Fibroblast of lung (primary cell): ENCODE measurements around the gene KLHL3. TPM values are rescaled to one million over a fixed set of nuclear protein-coding genes. Genes with fewer than 3 reads are reported as not detected.

Experiments
- DNase-seq, 2 donors: peaks; one replicate each; pipeline versions ENCODE4 v3.0.0 to v3.0.0-alpha.2; 2010; ENCODE audit warnings: low read depth in 2 of 2
- H2AFZ ChIP-seq: 2 replicates; pipeline ENCODE4 v1.5.1; 2012; ENCODE audit warnings: low read length, control low read depth, inconsistent platforms
- H3K27ac ChIP-seq: 2 replicates; pipeline ENCODE4 v1.5.1; 2011; ENCODE audit warnings: low read length, control low read depth; ENCODE audit not compliant: insufficient read depth
- H3K27me3 ChIP-seq: 2 replicates; pipeline ENCODE4 v1.5.1; 2011; ENCODE audit warnings: mild to moderate bottlenecking, low read length; ENCODE audit not compliant: control insufficient read depth, insufficient read depth
- H3K36me3 ChIP-seq: 2 replicates; pipeline ENCODE4 v1.5.1; 2011; ENCODE audit warnings: low read length; ENCODE audit not compliant: control insufficient read depth, insufficient read depth
- H3K4me1 ChIP-seq: 2 replicates; pipeline ENCODE4 v1.5.1; 2011; ENCODE audit warnings: low read length; ENCODE audit not compliant: control insufficient read depth, insufficient read depth; ENCODE audit errors: extremely low read depth
- H3K4me2 ChIP-seq: 2 replicates; pipeline ENCODE4 v1.5.1; 2011; ENCODE audit warnings: low read length, control low read depth; ENCODE audit not compliant: insufficient read depth; ENCODE audit errors: extremely low read depth
- H3K4me3 ChIP-seq, 4 experiments: fragments of 200-600 bp in 1 of 4; sonication (generic) in 1 of 4; replicated peaks in 1 of 4; 2 replicates each; pipeline ENCODE4 v1.5.1; 2011 to 2016; ENCODE audit warnings: low read length in 4 of 4, low read depth in 3 of 4, mild to moderate bottlenecking in 3 of 4, control low read depth in 2 of 4, inconsistent platforms in 1 of 4, mixed read lengths in 1 of 4; ENCODE audit not compliant: insufficient read depth in 1 of 4; ENCODE audit errors: control extremely low read depth in 1 of 4
- H3K79me2 ChIP-seq: 2 replicates; pipeline ENCODE4 v1.5.1; 2012; ENCODE audit warnings: mild to moderate bottlenecking, low read length, inconsistent platforms; ENCODE audit not compliant: control insufficient read depth, insufficient read depth
- H3K9ac ChIP-seq: 2 replicates; pipeline ENCODE4 v1.5.1; 2011; ENCODE audit warnings: mild to moderate bottlenecking, low read length, control low read depth; ENCODE audit not compliant: insufficient read depth
- H3K9me3 ChIP-seq: 2 replicates; pipeline ENCODE4 v1.5.1; 2012; ENCODE audit warnings: low read depth, low read length; ENCODE audit not compliant: control insufficient read depth, insufficient read depth
- H4K20me1 ChIP-seq: 2 replicates; pipeline ENCODE4 v1.5.1; 2011; ENCODE audit warnings: low read length; ENCODE audit not compliant: control insufficient read depth, insufficient read depth; ENCODE audit errors: extremely low read depth
- CTCF ChIP-seq, 2 donors: IDR thresholded peaks in 1 of 2; conservative IDR thresholded peaks in 1 of 2; 1 replicate in 1 of 2; 2 replicates in 1 of 2; pipeline ENCODE4 v1.5.1; 2011 to 2012; ENCODE audit warnings: low read length in 2 of 2, control low read depth in 1 of 2, inconsistent platforms in 1 of 2, low read depth in 1 of 2, mild to moderate bottlenecking in 1 of 2
- EZH2 ChIP-seq: IDR thresholded peaks from 2 replicates; pipeline ENCODE4 v1.5.1; 2012; ENCODE audit warnings: low read length, control low read depth, mild to moderate bottlenecking; ENCODE audit errors: missing control alignments
- polyA plus RNA-seq, 2 donors: library from polyadenylated mRNA; depleted of rRNA in 1 of 2; stranded (reverse) in 1 of 2; unstranded in 1 of 2; fragments of >200 nt; gene quantifications; 2 replicates each; pipeline ENCODE4 v1.2.1, GENCODE V29; 2011 to 2012; ENCODE audit warnings: missing spikeins in 1 of 2
- total RNA-seq: library from RNA; depleted of rRNA; stranded (reverse); fragments of >200 nt; gene quantifications from 2 replicates; pipeline ENCODE4 v1.2.1, GENCODE V29; 2014

Gene KLHL3
- total and polyA plus RNA-seq, 2 donors (not counting 1 experiment from before 2014, with no cell fraction given) = 0.60 to 2.3 TPM

- Histone ChIP-seq H4K20me1 (no peaks in the 10 kb centered on the region), H3K27ac (no peak overlapping the region), H3K27me3 (no peaks in the 10 kb centered on the region), H3K4me1 (no peaks in the 10 kb centered on the region), H3K9me3 (no peaks in the 10 kb centered on the region), H3K4me2 (no peak overlapping the region), H3K9ac (no peak overlapping the region), H3K4me3 (no peak overlapping the region), H3K79me2 (no peaks in the 10 kb centered on the region), H2AFZ (no peak overlapping the region), H3K36me3 (no peaks in the 10 kb centered on the region)
- no peak for DNase-seq
- no peak for TF ChIP-seq EZH2
- TF ChIP-seq CTCF (conservative IDR thresholded peaks at IDR 0.05 in 1 of 2, IDR thresholded peaks at IDR 0.05 in 1 of 2; ENCODE audit: low read depth in 1 of 2, low read length in 2 of 2) = no peak
These were observed 7.8 kb downstream of the KLHL3 start for GRCh38 chr5:137728048-137728447.

GRCh38 chr5:137727623-137728022 lies 8.3 kb downstream of the KLHL3 start:
- H3K79me2 ChIP-seq = no peaks in the 10 kb centered on the region
- no peak overlapping the region for H2AFZ ChIP-seq
- no peaks in the 10 kb centered on the region for H3K4me1 ChIP-seq
- no peaks in the 10 kb centered on the region for H3K36me3 ChIP-seq
- no peak overlapping the region for H3K27ac ChIP-seq
- H3K9me3 ChIP-seq = no peaks in the 10 kb centered on the region
- H3K4me3 ChIP-seq = no peak overlapping the region
- H3K27me3 ChIP-seq = no peaks in the 10 kb centered on the region
- H3K4me2 ChIP-seq = no peak overlapping the region
- H3K9ac ChIP-seq = no peak overlapping the region
- H4K20me1 ChIP-seq = no peaks in the 10 kb centered on the region
- no peak for TF ChIP-seq EZH2
- TF ChIP-seq CTCF (conservative IDR thresholded peaks at IDR 0.05 in 1 of 2, IDR thresholded peaks at IDR 0.05 in 1 of 2; ENCODE audit: low read depth in 1 of 2, low read length in 2 of 2) = no peak
- DNase-seq = no peak

- H3K27ac ChIP-seq = no peak overlapping the region
These were observed 11.6 kb downstream of the KLHL3 start for GRCh38 chr5:137724251-137724650.

More at GRCh38 chr5:137724251-137724650, 11.6 kb downstream of the KLHL3 start:
- no peak for TF ChIP-seq EZH2
- no peak for TF ChIP-seq CTCF (conservative IDR thresholded peaks at IDR 0.05 in 1 of 2, IDR thresholded peaks at IDR 0.05 in 1 of 2; ENCODE audit: low read depth in 1 of 2, low read length in 2 of 2)
- no peaks in the 10 kb centered on the region for H3K4me1 ChIP-seq
- no peaks in the 10 kb centered on the region for H3K27me3 ChIP-seq
- H3K4me3 ChIP-seq = no peak overlapping the region
- H2AFZ ChIP-seq = no peak overlapping the region
- no peak overlapping the region for H3K4me2 ChIP-seq
- H4K20me1 ChIP-seq = no peaks in the 10 kb centered on the region
- no peaks in the 10 kb centered on the region for H3K9me3 ChIP-seq
- no peak overlapping the region for H3K9ac ChIP-seq
- DNase-seq = no peak
- H3K79me2 ChIP-seq = no peaks in the 10 kb centered on the region
- no peaks in the 10 kb centered on the region for H3K36me3 ChIP-seq
